PC-9 (cell line): ENCODE measurements around the gene PLB1.

Source experiments
- CTCF ChIP-seq: fragments of 200-600 bp; sonication (generic); conservative IDR thresholded peaks from 2 replicates; pipeline ENCODE4 v1.6.1; 2017; ENCODE audit warnings: mixed run types, antibody characterized with exemption, mild to moderate bottlenecking, moderate library complexity
- EZH2 ChIP-seq: fragments of 200-600 bp; sonication (generic); IDR thresholded peaks from 2 replicates; pipeline ENCODE4 v1.8.0; 2017; ENCODE audit warnings: antibody characterized with exemption, low read depth

DNA sequence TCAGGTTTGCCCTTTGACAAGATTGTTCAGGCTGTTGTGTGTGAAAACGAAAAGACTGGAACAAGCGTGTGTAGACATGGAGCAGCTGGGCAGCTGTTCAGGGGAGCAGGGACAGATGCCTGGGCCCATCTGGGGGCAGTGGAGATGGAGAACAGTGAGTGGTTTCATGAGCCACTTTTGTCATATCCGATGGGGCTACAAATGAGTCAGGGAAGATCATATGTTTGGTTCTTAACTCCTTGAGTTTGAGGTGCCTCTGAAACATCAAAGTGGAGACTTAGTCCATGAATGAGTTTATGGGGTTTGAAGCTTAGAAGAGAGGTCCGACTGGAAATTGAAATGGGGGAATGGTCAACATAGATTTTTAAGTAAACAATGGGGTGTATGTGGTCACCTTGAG lies 9.3 kb upstream of the PLB1 start:
- TF ChIP-seq CTCF (no peak), EZH2 (no peak)
